ENCODE results near the gene KRT7. TPM values are rescaled to one million over a fixed set of nuclear protein-coding genes. Genes with fewer than 3 reads are reported as not detected.

Gene KRT7
- total and polyA plus RNA-seq, 12 donors: 0.33 to 34.8 (median 8.4) TPM

DNA sequence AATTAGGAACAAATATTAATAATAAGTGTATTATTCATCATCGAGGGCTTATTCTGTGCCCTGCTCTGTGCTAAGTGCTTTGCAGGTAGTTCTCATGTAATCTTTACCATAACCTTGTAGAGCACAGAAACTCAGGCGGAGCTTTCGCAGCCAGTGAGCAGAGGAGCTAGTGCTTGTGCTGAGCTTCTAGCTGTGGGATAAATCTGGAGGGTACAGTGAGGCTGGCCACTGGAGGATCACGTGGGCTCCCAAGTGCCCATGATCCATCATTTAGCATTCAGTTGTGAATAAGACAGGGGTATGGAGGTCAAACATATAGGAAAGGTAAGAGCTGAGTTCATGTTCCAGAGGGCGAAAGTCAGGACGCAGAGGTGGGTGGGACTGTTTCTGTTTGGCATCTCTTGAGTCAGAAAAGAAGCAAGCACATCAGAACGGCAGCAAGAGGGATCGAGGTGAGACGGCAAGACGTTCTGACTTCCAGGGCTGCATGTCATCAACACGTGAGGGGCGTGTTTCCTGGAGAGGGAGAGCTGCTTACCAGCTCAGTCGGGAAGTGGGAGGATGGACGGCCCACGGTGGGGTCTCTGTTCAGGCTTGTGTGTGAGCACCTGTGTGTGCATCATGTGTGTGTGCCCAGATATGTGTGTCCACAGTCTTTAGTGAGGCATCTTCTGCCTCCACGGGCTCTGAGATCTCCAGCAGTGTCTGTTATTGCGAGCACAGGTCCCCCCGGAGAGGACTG lies 24.4 kb upstream of the KRT7 start:
- H3K27ac ChIP-seq: peak overlapping the region in 3 of 5 donors; percentile 56 to 80 (median 57)
- no peak for TF ChIP-seq POLR2A (IDR thresholded peaks at IDR 0.05)
- TF ChIP-seq CTCF (IDR thresholded peaks at IDR 0.05): no peak
- H3K36me3 ChIP-seq (replicated peaks in 1 of 2): no peaks in the 10 kb centered on the region
- peaks cover 5 to 26% of the 10 kb centered on the region in 2 donors for H3K4me1 ChIP-seq (replicated peaks in 1 of 2)
- WGBS, 4 donors: 72 to 87% (median 80%) methylated on average over 15 to 18 of the region's 18 CpGs
- intact Hi-C loops (cut with DNase I): no loop called here
- no peaks in the 10 kb centered on the region for H3K27me3 ChIP-seq
- H3K4me3 ChIP-seq: no peak overlapping the region
- H3K9me3 ChIP-seq (replicated peaks in 1 of 3): no peaks in the 10 kb centered on the region
- peak in 2 of 7 donors; percentile 4 to 13 for DNase-seq

GRCh38 chr12:52209321-52209720 lies 23.7 kb upstream of the KRT7 start:
- intact Hi-C loops (cut with DNase I): no loop called here
- H3K27ac ChIP-seq: no peak overlapping the region
- peaks cover 5 to 21% of the 10 kb centered on the region in 2 donors for H3K4me1 ChIP-seq (replicated peaks in 1 of 2)
- H3K36me3 ChIP-seq (replicated peaks in 1 of 2): no peaks in the 10 kb centered on the region
- no peaks in the 10 kb centered on the region for H3K9me3 ChIP-seq (replicated peaks in 1 of 3)
- WGBS, 4 donors: 64 to 76% (median 69%) methylated on average over 6 to 8 of the region's 8 CpGs
- H3K4me3 ChIP-seq: no peak overlapping the region
- peak in 2 of 7 donors; percentile 36 to 58 for DNase-seq
- TF ChIP-seq CTCF (IDR thresholded peaks at IDR 0.05): no peak
- TF ChIP-seq POLR2A (IDR thresholded peaks at IDR 0.05): no peak
- H3K27me3 ChIP-seq: no peaks in the 10 kb centered on the region

- Histone ChIP-seq H3K36me3 (replicated peaks in 1 of 2) (no peaks in the 10 kb centered on the region), H3K27ac (no peak overlapping the region), H3K27me3 (no peaks in the 10 kb centered on the region), H3K9me3 (replicated peaks in 1 of 3) (no peaks in the 10 kb centered on the region), H3K4me1 (replicated peaks in 1 of 2) (peaks cover 5 to 21% of the 10 kb centered on the region in 2 donors), H3K4me3 (no peak overlapping the region)
- intact Hi-C loops (cut with DNase I): loop anchor here in 1 of 2 donors (10.0 kb wide), 1 partner anchor 114 kb away; the partner anchor contains the start of gene KRT83
- peak in 6 of 7 donors; percentile 82 to 92 (median 85) for DNase-seq
- TF ChIP-seq CTCF (IDR thresholded peaks at IDR 0.05) (no peak), POLR2A (IDR thresholded peaks at IDR 0.05) (no peak)
- 52 to 71% (median 67%) methylated on average over 7 of the region's 7 CpGs for WGBS, 4 donors
These were observed 22.7 kb upstream of the KRT7 start for GRCh38 chr12:52210186-52210924.

DNA sequence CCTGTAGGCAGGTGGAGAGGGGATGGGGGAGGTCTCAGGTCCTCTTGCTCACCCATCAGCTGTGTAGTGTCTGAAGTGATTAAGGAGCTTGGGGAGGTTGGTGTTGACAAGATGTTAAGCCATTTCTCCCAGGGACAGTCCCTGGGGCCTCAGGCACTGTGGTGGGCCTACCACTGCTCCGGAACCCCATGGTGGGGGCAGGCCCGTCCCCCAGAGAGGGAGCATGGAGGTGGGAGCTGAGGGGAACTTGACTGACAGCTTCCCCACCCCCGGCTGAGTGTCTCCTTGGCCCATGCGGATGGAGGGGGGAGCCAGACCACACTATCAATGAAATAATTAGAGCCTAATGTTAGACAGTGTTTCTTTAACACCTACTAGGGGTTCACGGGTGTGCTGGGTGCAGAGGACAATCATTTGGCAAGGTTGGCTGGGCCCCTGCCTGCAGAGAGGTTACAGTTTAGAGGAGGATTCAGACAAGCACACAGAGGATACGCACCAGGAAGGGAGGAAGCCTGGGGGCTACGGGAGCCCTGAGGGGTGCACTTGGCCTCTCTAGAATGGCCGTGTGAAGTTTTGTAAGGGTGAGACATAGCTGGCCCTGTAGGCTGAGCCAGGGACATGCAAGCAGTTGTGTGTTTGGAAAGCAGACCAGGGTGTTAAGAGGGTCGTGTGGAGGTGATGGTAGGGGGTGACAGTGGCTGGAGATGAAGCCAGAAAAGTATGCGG lies 22.0 kb upstream of the KRT7 start:
- no peaks in the 10 kb centered on the region for H3K27me3 ChIP-seq
- H3K36me3 ChIP-seq (replicated peaks in 1 of 2): no peaks in the 10 kb centered on the region
- peak in 1 of 7 donors; percentile 14 for DNase-seq
- intact Hi-C loops (cut with DNase I): loop anchor here in 1 of 2 donors (10.0 kb wide), 1 partner anchor 114 kb away; the partner anchor contains the start of gene KRT83
- WGBS, 4 donors: 76 to 86% (median 78%) methylated on average over 7 to 10 of the region's 10 CpGs
- H3K4me3 ChIP-seq: no peak overlapping the region
- H3K9me3 ChIP-seq (replicated peaks in 1 of 3): no peaks in the 10 kb centered on the region
- no peak for TF ChIP-seq CTCF (IDR thresholded peaks at IDR 0.05)
- TF ChIP-seq POLR2A (IDR thresholded peaks at IDR 0.05): no peak
- peaks cover 5 to 21% of the 10 kb centered on the region in 2 donors for H3K4me1 ChIP-seq (replicated peaks in 1 of 2)
- peak overlapping the region in 1 of 5 donors; percentile 24 for H3K27ac ChIP-seq
